Fibroblast of villous mesenchyme (primary cell): ENCODE data around the gene CABLES2. TPM values are rescaled to one million over a fixed set of nuclear protein-coding genes. Genes with fewer than 3 reads are reported as not detected.

Experiments
- DNase-seq: peaks from one replicate; pipeline ENCODE4 v3.0.0-alpha.2; 2010; ENCODE audit warnings: low read depth
- H3K4me3 ChIP-seq: 2 replicates; pipeline ENCODE4 v1.5.1; 2011; ENCODE audit warnings: low read depth, mild to moderate bottlenecking, low read length
- CTCF ChIP-seq: IDR thresholded peaks from 2 replicates; pipeline ENCODE4 v1.5.1; 2012; ENCODE audit warnings: low read depth, mild to moderate bottlenecking, low read length; ENCODE audit not compliant: insufficient read depth
- total RNA-seq: library from RNA; depleted of rRNA; stranded (reverse); fragments of >200 nt; gene quantifications from 2 replicates; pipeline ENCODE4 v1.2.3, GENCODE V29; 2012

CABLES2 gene
- total RNA-seq, 1 donor, result 1.7 TPM

- no peak overlapping the region for H3K4me3 ChIP-seq
- DNase-seq, result no peak
- no peak for TF ChIP-seq CTCF
Measured at GRCh38 chr20:62394248-62395245, 12.5 kb downstream of the CABLES2 start.

- no peak for DNase-seq
- TF ChIP-seq CTCF, result no peak
- H3K4me3 ChIP-seq, result no peak overlapping the region
Measured at GRCh38 chr20:62393830-62394229, 13.3 kb downstream of the CABLES2 start.

GRCh38 chr20:62393335-62393665 lies 13.8 kb downstream of the CABLES2 start:
- no peak for TF ChIP-seq CTCF
- no peak overlapping the region for H3K4me3 ChIP-seq
- no peak for DNase-seq

GRCh38 chr20:62392621-62393334 lies 14.3 kb downstream of the CABLES2 start:
- H3K4me3 ChIP-seq, result no peak overlapping the region
- DNase-seq, result no peak
- no peak for TF ChIP-seq CTCF

GRCh38 chr20:62392077-62392418 lies 15.0 kb downstream of the CABLES2 start:
- no peak overlapping the region for H3K4me3 ChIP-seq
- no peak for DNase-seq
- no peak for TF ChIP-seq CTCF

- DNase-seq, result no peak
- no peak for TF ChIP-seq CTCF
- no peak overlapping the region for H3K4me3 ChIP-seq
Measured at GRCh38 chr20:62391165-62392076, 15.7 kb downstream of the CABLES2 start.
